Liver (tissue), 9 donors: ENCODE results near the gene YWHAB. TPM values are rescaled to one million over a fixed set of nuclear protein-coding genes. Genes with fewer than 3 reads are reported as not detected.

Experiments used
- DNase-seq: peaks from one replicate; pipeline ENCODE4 v3.0.0-alpha.2; 2017; ENCODE audit warnings: low spot score
- H3K27ac ChIP-seq, 2 donors: one replicate each; pipeline ENCODE4 v1.7.0; 2013; ENCODE audit warnings: inconsistent platforms in 2 of 2, low read length in 2 of 2, control low read depth in 1 of 2, low read depth in 1 of 2, mild to moderate bottlenecking in 1 of 2
- H3K27me3 ChIP-seq, 4 donors: one replicate each; pipeline versions ENCODE4 v1.6.1 to v1.7.0; 2013; ENCODE audit warnings: low read length in 3 of 4, inconsistent platforms in 1 of 4, mild to moderate bottlenecking in 1 of 4, moderate library complexity in 1 of 4; ENCODE audit not compliant: control insufficient read depth in 4 of 4, insufficient read depth in 4 of 4
- H3K36me3 ChIP-seq, 4 donors: one replicate each; pipeline versions ENCODE4 v1.6.1 to v1.7.0; 2013; ENCODE audit warnings: low read length in 3 of 4, mild to moderate bottlenecking in 3 of 4, low read depth in 1 of 4, moderate library complexity in 1 of 4; ENCODE audit not compliant: control insufficient read depth in 4 of 4, insufficient read depth in 3 of 4
- H3K4me1 ChIP-seq, 4 donors: one replicate each; pipeline versions ENCODE4 v1.6.1 to v1.7.0; 2013; ENCODE audit warnings: low read length in 3 of 4, mild to moderate bottlenecking in 3 of 4, moderate library complexity in 1 of 4; ENCODE audit not compliant: control insufficient read depth in 4 of 4, insufficient read depth in 4 of 4
- H3K4me3 ChIP-seq, 3 donors: one replicate each; pipeline versions ENCODE4 v1.6.1 to v1.7.0; 2013; ENCODE audit warnings: low read length in 3 of 3, control low read depth in 1 of 3, low read depth in 1 of 3, mild to moderate bottlenecking in 1 of 3
- H3K9ac ChIP-seq, 2 donors: one replicate each; pipeline ENCODE4 v1.7.0; 2013; ENCODE audit warnings: low read length in 2 of 2, mild to moderate bottlenecking in 2 of 2, moderate library complexity in 2 of 2, control low read depth in 1 of 2, low read depth in 1 of 2
- H3K9me3 ChIP-seq, 4 donors: one replicate each; pipeline versions ENCODE4 v1.6.1 to v1.7.0; 2013; ENCODE audit warnings: low read length in 3 of 4; ENCODE audit not compliant: control insufficient read depth in 4 of 4
- ATF3 ChIP-seq: IDR thresholded peaks from 2 replicates; pipeline ENCODE4 v1.6.1; 2016; ENCODE audit warnings: antibody characterized with exemption
- CTCF ChIP-seq: fragments of 150-350 bp; IDR thresholded peaks from 2 replicates; pipeline ENCODE4 v1.5.1; 2017; ENCODE audit warnings: improper control_type of control experiment, low read depth, low read length; ENCODE audit not compliant: missing input control
- EGR1 ChIP-seq, 2 donors: IDR thresholded peaks; 2 replicates each; pipeline ENCODE4 v1.6.1; 2016 to 2018; ENCODE audit warnings: antibody characterized with exemption in 2 of 2, low read depth in 2 of 2
- FOXA1 ChIP-seq: IDR thresholded peaks from 2 replicates; pipeline ENCODE4 v1.6.1; 2016; ENCODE audit warnings: antibody characterized with exemption
- FOXA2 ChIP-seq: IDR thresholded peaks from 2 replicates; pipeline ENCODE4 v1.6.1; 2016; ENCODE audit warnings: antibody characterized with exemption
- GABPA ChIP-seq, 2 donors: IDR thresholded peaks in 1 of 2; conservative IDR thresholded peaks in 1 of 2; 2 replicates each; pipeline ENCODE4 v1.6.1; 2016; ENCODE audit warnings: antibody characterized with exemption in 2 of 2, mild to moderate bottlenecking in 1 of 2, moderate library complexity in 1 of 2
- HNF4A ChIP-seq, 2 donors: conservative IDR thresholded peaks; 2 replicates each; pipeline ENCODE4 v1.6.1; 2016; ENCODE audit warnings: antibody characterized with exemption in 2 of 2, mild to moderate bottlenecking in 2 of 2
- HNF4G ChIP-seq: IDR thresholded peaks from 2 replicates; pipeline ENCODE4 v1.6.1; 2016; ENCODE audit warnings: antibody characterized with exemption
- JUND ChIP-seq, 2 donors: IDR thresholded peaks; 2 replicates each; pipeline ENCODE4 v1.6.1; 2016; ENCODE audit warnings: antibody characterized with exemption in 2 of 2
- NR2F2 ChIP-seq: IDR thresholded peaks from 2 replicates; pipeline ENCODE4 v1.6.1; 2016; ENCODE audit warnings: antibody characterized with exemption
- RAD21 ChIP-seq, 2 donors: IDR thresholded peaks; 2 replicates each; pipeline ENCODE4 v1.6.1; 2016; ENCODE audit warnings: antibody characterized with exemption in 2 of 2, mild to moderate bottlenecking in 2 of 2
- REST ChIP-seq: IDR thresholded peaks from 2 replicates; pipeline ENCODE4 v1.6.1; 2016; ENCODE audit warnings: antibody characterized with exemption, mild to moderate bottlenecking
- RXRA ChIP-seq, 2 donors: IDR thresholded peaks; 2 replicates each; pipeline ENCODE4 v1.6.1; 2017 to 2018; ENCODE audit warnings: antibody characterized with exemption in 2 of 2, mild to moderate bottlenecking in 1 of 2
- SP1 ChIP-seq: IDR thresholded peaks from 2 replicates; pipeline ENCODE4 v1.6.1; 2018; ENCODE audit warnings: antibody characterized with exemption, mild to moderate bottlenecking
- TAF1 ChIP-seq: conservative IDR thresholded peaks from 2 replicates; pipeline ENCODE4 v1.6.1; 2016; ENCODE audit warnings: antibody characterized with exemption, mild to moderate bottlenecking
- YY1 ChIP-seq: IDR thresholded peaks from 2 replicates; pipeline ENCODE4 v1.6.1; 2016; ENCODE audit warnings: antibody characterized with exemption, mild to moderate bottlenecking
- WGBS: extraction: QIAGEN DNeasy Blood & Tissue Kit; methylation state at CpG from one replicate; pipeline ENCODE4 v1.1.7; 2013; 5-methylcytosine and 5-hydroxymethylcytosine counted together
- polyA plus RNA-seq, 2 donors: library from polyadenylated mRNA; stranded (reverse) in 1 of 2; unstranded in 1 of 2; fragments of 200-250 nt in 1 of 2; fragments of >200 nt in 1 of 2; fragmentation: Nextera tagmentation in 1 of 2; extraction: Ambion mirVana in 1 of 2; gene quantifications; one replicate each; pipeline versions ENCODE4 v1.2.1 to v1.2.3, GENCODE V29; 2013 to 2015
- total RNA-seq, 2 donors: library from RNA; depleted of rRNA; stranded (reverse); fragments of >200 nt; gene quantifications; one replicate each; pipeline ENCODE4 v1.2.3, GENCODE V29; 2014
- TF ChIP-seq, protein P1 (sequence below): IDR thresholded peaks from 2 replicates; pipeline ENCODE4 v1.6.1; 2016; ENCODE audit warnings: antibody characterized with exemption
- TF ChIP-seq, protein P2 (sequence below): IDR thresholded peaks from 2 replicates; pipeline ENCODE4 v1.6.1; 2016; ENCODE audit warnings: antibody characterized with exemption
- donor health status: healthy.
- donor health status: healthy.
- donor health status: healthy.
- donor health status: healthy.
- donor health status: healthy.

Gene YWHAB
- total and polyA plus RNA-seq, 4 donors, result 41.6 to 86.5 (median 43.3) TPM

GRCh38 chr20:44856442-44856841, 29.1 kb upstream of the YWHAB start:
- 60% methylated on average over 2 of the region's 2 CpGs for WGBS
- Histone ChIP-seq H3K27me3 (peaks cover 0 to 2% (median 0%) of the 10 kb centered on the region in 4 donors), H3K9ac (no peak overlapping the region), H3K4me1 (no peaks in the 10 kb centered on the region), H3K9me3 (no peaks in the 10 kb centered on the region), H3K4me3 (no peak overlapping the region), H3K27ac (no peak overlapping the region), H3K36me3 (no peaks in the 10 kb centered on the region)
- no peak for TF ChIP-seq RXRA (IDR thresholded peaks at IDR 0.05)
- TF ChIP-seq HNF4A (conservative IDR thresholded peaks at IDR 0.05), result no peak
- TF ChIP-seq HNF4G, result no peak
- TF ChIP-seq, protein P1, sequence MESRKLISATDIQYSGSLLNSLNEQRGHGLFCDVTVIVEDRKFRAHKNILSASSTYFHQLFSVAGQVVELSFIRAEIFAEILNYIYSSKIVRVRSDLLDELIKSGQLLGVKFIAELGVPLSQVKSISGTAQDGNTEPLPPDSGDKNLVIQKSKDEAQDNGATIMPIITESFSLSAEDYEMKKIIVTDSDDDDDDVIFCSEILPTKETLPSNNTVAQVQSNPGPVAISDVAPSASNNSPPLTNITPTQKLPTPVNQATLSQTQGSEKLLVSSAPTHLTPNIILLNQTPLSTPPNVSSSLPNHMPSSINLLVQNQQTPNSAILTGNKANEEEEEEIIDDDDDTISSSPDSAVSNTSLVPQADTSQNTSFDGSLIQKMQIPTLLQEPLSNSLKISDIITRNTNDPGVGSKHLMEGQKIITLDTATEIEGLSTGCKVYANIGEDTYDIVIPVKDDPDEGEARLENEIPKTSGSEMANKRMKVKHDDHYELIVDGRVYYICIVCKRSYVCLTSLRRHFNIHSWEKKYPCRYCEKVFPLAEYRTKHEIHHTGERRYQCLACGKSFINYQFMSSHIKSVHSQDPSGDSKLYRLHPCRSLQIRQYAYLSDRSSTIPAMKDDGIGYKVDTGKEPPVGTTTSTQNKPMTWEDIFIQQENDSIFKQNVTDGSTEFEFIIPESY, result no peak
- no peak for TF ChIP-seq FOXA1
- no peak for TF ChIP-seq FOXA2
- no peak for TF ChIP-seq SP1
- TF ChIP-seq, protein P2, sequence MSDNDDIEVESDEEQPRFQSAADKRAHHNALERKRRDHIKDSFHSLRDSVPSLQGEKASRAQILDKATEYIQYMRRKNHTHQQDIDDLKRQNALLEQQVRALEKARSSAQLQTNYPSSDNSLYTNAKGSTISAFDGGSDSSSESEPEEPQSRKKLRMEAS, result no peak
- TF ChIP-seq RAD21 (IDR thresholded peaks at IDR 0.05), result no peak
- no peak for DNase-seq

DNA sequence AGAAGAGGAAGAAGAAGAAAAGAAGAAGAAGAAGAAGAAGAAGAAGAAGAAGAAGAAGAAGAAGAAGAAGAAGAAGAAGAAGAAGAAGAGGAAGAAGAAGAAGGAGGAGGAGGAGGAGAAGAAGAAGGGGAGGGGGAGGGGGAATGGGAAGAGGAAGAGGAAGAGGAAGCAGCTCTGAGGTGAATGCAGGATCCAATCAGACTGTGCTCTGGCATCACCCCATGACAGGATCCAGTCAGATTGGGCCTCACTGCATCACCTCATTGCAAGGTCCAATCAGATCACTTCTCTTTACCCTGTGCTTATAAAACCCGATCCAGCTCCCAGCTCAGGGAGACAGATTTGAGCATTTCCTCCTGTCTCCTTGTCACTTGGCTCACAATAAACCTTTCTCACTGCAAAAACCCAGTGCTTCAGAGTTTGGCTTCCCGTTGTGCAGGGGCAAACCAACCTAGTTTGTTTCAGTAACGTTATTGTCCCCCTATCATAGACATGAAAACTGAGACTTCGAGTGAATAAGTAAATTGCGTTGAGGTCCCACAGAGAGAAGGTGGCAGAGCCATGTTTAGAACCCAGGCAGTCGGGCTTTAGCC, 28.6 kb upstream of the YWHAB start:
- Histone ChIP-seq H3K4me1 (no peaks in the 10 kb centered on the region), H3K27ac (no peak overlapping the region), H3K27me3 (peaks cover 0 to 2% (median 0%) of the 10 kb centered on the region in 4 donors), H3K9ac (no peak overlapping the region), H3K36me3 (no peaks in the 10 kb centered on the region), H3K9me3 (no peaks in the 10 kb centered on the region), H3K4me3 (no peak overlapping the region)
- WGBS, result 90% methylated on average over 6 of the region's 6 CpGs
- DNase-seq, result no peak
- no peak for TF ChIP-seq EGR1 (IDR thresholded peaks at IDR 0.05; ENCODE audit: low read depth in 2 of 2)
- no peak for TF ChIP-seq TAF1
- TF ChIP-seq, protein P2, result no peak
- TF ChIP-seq HNF4G, result no peak
- no peak for TF ChIP-seq JUND (IDR thresholded peaks at IDR 0.05)
- no peak for TF ChIP-seq NR2F2
- no peak for TF ChIP-seq GABPA (IDR thresholded peaks at IDR 0.05 in 1 of 2, conservative IDR thresholded peaks at IDR 0.05 in 1 of 2)
- TF ChIP-seq SP1, result no peak
- no peak for TF ChIP-seq RAD21 (IDR thresholded peaks at IDR 0.05)
- TF ChIP-seq FOXA2, result no peak
- no peak for TF ChIP-seq ATF3
- no peak for TF ChIP-seq REST
- TF ChIP-seq HNF4A (conservative IDR thresholded peaks at IDR 0.05), result no peak
- no peak for TF ChIP-seq YY1
- TF ChIP-seq CTCF, result no peak
- TF ChIP-seq, protein P1, result no peak
- no peak for TF ChIP-seq RXRA (IDR thresholded peaks at IDR 0.05)
- no peak for TF ChIP-seq FOXA1
